Stimulated activated CD4-positive, alpha-beta T cell treated with anti-CD3 and anti-CD28 coated beads, Interleukin-1b, Interleukin-23, amount 100 ng/mL, for 1 hour (primary cell): ENCODE data around the gene NME1.
"Not testable (repeated sequence)": the region's sequence is repeated elsewhere in the genome, so short reads cannot be mapped to it uniquely, and the experiment has no call there.

ENCODE experiments used
- DNase-seq, 2 donors: peaks; one replicate each; pipeline ENCODE4 v3.0.0-alpha.2; 2020; ENCODE audit warnings: low read depth in 2 of 2

Gene NME1

GRCh38 chr17:51153210-51154072 is at the start of gene NME1:
Gene NME1 (plus strand): TSS chr17:51153559. CDS start chr17:51155655, 2,096 bp downstream.
- DNase-seq, result peak; percentile 90 to 98

- DNase-seq, result no peak
Observed at GRCh38 chr17:51107778-51108177, 45.6 kb upstream of the NME1 start.

- DNase-seq, result not testable (repeated sequence)
Observed at GRCh38 chr17:51112303-51113222, 40.8 kb upstream of the NME1 start.

GRCh38 chr17:51115179-51115578 is 38.2 kb upstream of the NME1 start:
- no peak for DNase-seq

- DNase-seq, result no peak
Observed at GRCh38 chr17:51118330-51119195, 34.8 kb upstream of the NME1 start.

- peak in 1 of 2 donors; percentile 6 for DNase-seq
Observed at GRCh38 chr17:51119415-51120356, 33.7 kb upstream of the NME1 start.

- DNase-seq, result peak; percentile 3 to 16
Observed at GRCh38 chr17:51120357-51120738, 33.0 kb upstream of the NME1 start.

- peak; percentile 76 to 80 for DNase-seq
Observed at GRCh38 chr17:51120739-51121619, 32.4 kb upstream of the NME1 start, which contains the start of gene SPAG9. Gene SPAG9 (minus strand): TSS chr17:51120868. CDS start chr17:51120656, 212 bp downstream.

GRCh38 chr17:51121620-51122472 is 31.5 kb upstream of the NME1 start:
- DNase-seq, result peak; percentile 75 to 76

GRCh38 chr17:51122473-51123115 is 30.8 kb upstream of the NME1 start:
- not testable (repeated sequence) for DNase-seq

GRCh38 chr17:51124640-51125503 is 28.5 kb upstream of the NME1 start:
- no peak for DNase-seq

GRCh38 chr17:51128076-51128475 is 25.3 kb upstream of the NME1 start:
- DNase-seq, result no peak

- no peak for DNase-seq
Observed at GRCh38 chr17:51132964-51133319, 20.4 kb upstream of the NME1 start.

- DNase-seq, result no peak
Observed at GRCh38 chr17:51133365-51133764, 20.0 kb upstream of the NME1 start.

GRCh38 chr17:51135956-51136355 is 17.4 kb upstream of the NME1 start:
- no peak for DNase-seq

- no peak for DNase-seq
Observed at GRCh38 chr17:51142597-51142996, 10.8 kb upstream of the NME1 start.
